HCT116 (cell line): Measurements from ENCODE around the gene HDDC3. TPM values are rescaled to one million over a fixed set of nuclear protein-coding genes. Genes with fewer than 3 reads are reported as not detected.

Experiments used
- ATAC-seq: fragments of 200-7000 bp; cut with Tn5 transposase; 2 replicates; pipeline ENCODE4 v1.9.1; 2020; ENCODE audit warnings: mild to moderate bottlenecking, moderate library complexity
- BruUV-seq: library from RNA; stranded (reverse); fragments of 400-500 nt; replicated peaks from 2 replicates; lab custom pipeline; 2021; lab: Mats Ljungman, UMichigan
- CTCF ChIA-PET: fragments of 300-600 bp; sonication (Branson Sonifier 250); formaldehyde crosslinking; loops from one replicate; lab custom pipeline; 2021; ENCODE audit warnings: antibody characterized with exemption; lab: Charles Lee
- POLR2A ChIA-PET: fragments of 300-600, 350-600 bp; sonication (Branson Sonifier 250); formaldehyde crosslinking; loops from one replicate; lab custom pipeline; 2021; ENCODE audit warnings: antibody characterized with exemption; lab: Charles Lee
- RAD21 ChIA-PET, 2 experiments: fragments of 300-600 bp; sonication (Branson Sonifier 250); formaldehyde crosslinking; loops; one replicate each; lab custom pipeline; 2023; ENCODE audit warnings: low total read pairs in 2 of 2; ENCODE audit not compliant: uncharacterized antibody in 2 of 2, unreplicated experiment in 2 of 2, low non-redundant PET in 1 of 2; lab: Charles Lee
- DNase-seq: peaks from one replicate; pipeline ENCODE4 v3.0.0-alpha.2; 2010; ENCODE audit warnings: low read depth, low spot score
- H2AFZ ChIP-seq: fragments of 200-600 bp; shearing (Covaris generic), sonication (generic); 2 replicates; pipeline ENCODE4 v1.6.1; 2017; ENCODE audit warnings: low read depth, mixed run types, mixed read lengths, antibody characterized with exemption, low read length; ENCODE audit not compliant: poor library complexity, severe bottlenecking
- H3K27ac ChIP-seq: 2 replicates; pipeline ENCODE4 v1.5.1; 2012; ENCODE audit warnings: low read depth, low read length
- H3K27me3 ChIP-seq: fragments of 200-600 bp; sonication (generic); 2 replicates; pipeline ENCODE4 v1.6.1; 2016; ENCODE audit warnings: mixed run types, low read length, mixed read lengths; ENCODE audit not compliant: insufficient read depth
- H3K36me3 ChIP-seq, 2 experiments: fragments of 200-500 bp in 1 of 2; fragments of 200-600 bp in 1 of 2; sonication (Bioruptor generic) in 1 of 2; sonication (generic) in 1 of 2; 2 replicates each; pipeline versions ENCODE4 v1.5.1 to v1.6.1; 2014 to 2016; ENCODE audit warnings: low read length in 2 of 2, inconsistent platforms in 1 of 2, mixed read lengths in 1 of 2, mixed run types in 1 of 2; ENCODE audit not compliant: insufficient read depth in 2 of 2, control insufficient read depth in 1 of 2
- H3K4me1 ChIP-seq, 2 experiments: fragments of 200-600 bp in 1 of 2; sonication (generic) in 1 of 2; 2 replicates each; pipeline versions ENCODE4 v1.5.1 to v1.6.1; 2012 to 2017; ENCODE audit warnings: low read length in 2 of 2, inconsistent platforms in 1 of 2, mild to moderate bottlenecking in 1 of 2, mixed read lengths in 1 of 2, mixed run types in 1 of 2, moderate library complexity in 1 of 2; ENCODE audit not compliant: insufficient read depth in 2 of 2, control insufficient read depth in 1 of 2
- H3K4me2 ChIP-seq: fragments of 200-600 bp; sonication (generic); 2 replicates; pipeline ENCODE4 v1.6.1; 2017; ENCODE audit warnings: mixed run types, low read length, mixed read lengths
- H3K4me3 ChIP-seq, 2 experiments: fragments of 200-600 bp in 1 of 2; sonication (generic) in 1 of 2; replicated peaks in 1 of 2; 2 replicates each; pipeline ENCODE4 v1.5.1; 2011 to 2016; ENCODE audit warnings: low read length in 2 of 2, control low read depth in 1 of 2, low read depth in 1 of 2, mild to moderate bottlenecking in 1 of 2, mixed read lengths in 1 of 2, mixed run types in 1 of 2
- H3K79me2 ChIP-seq: fragments of 200-600 bp; sonication (generic); 2 replicates; pipeline ENCODE4 v1.6.1; 2017; ENCODE audit warnings: mild to moderate bottlenecking, mixed run types, low read length, moderate library complexity, mixed read lengths; ENCODE audit not compliant: insufficient read depth
- H3K9ac ChIP-seq: fragments of 200-600 bp; sonication (generic); 2 replicates; pipeline ENCODE4 v1.6.1; 2016; ENCODE audit warnings: low read length, mixed read lengths
- H3K9me2 ChIP-seq: fragments of 200-600 bp; sonication (generic), shearing (Covaris generic); 2 replicates; pipeline ENCODE4 v1.6.1; 2017; ENCODE audit warnings: mixed run types, mild to moderate bottlenecking, moderate library complexity; ENCODE audit not compliant: insufficient read depth
- H3K9me3 ChIP-seq, 2 experiments: fragments of 200-500 bp in 1 of 2; fragments of 200-600 bp in 1 of 2; sonication (Bioruptor generic) in 1 of 2; sonication (generic) in 1 of 2; 2 replicates each; pipeline ENCODE4 v1.6.1; 2014 to 2017; ENCODE audit warnings: low read length in 2 of 2, mixed read lengths in 2 of 2, inconsistent platforms in 1 of 2, low read depth in 1 of 2, mild to moderate bottlenecking in 1 of 2, mixed run types in 1 of 2, moderate library complexity in 1 of 2; ENCODE audit not compliant: control insufficient read depth in 1 of 2, insufficient read depth in 1 of 2
- H4K20me1 ChIP-seq: fragments of 200-600 bp; sonication (generic), shearing (Covaris generic); 2 replicates; pipeline ENCODE4 v1.6.1; 2017; ENCODE audit warnings: mixed run types, mild to moderate bottlenecking, moderate library complexity; ENCODE audit not compliant: insufficient read depth
- CBX3 ChIP-seq: IDR thresholded peaks from 2 replicates; pipeline ENCODE4 v1.6.1; 2012; ENCODE audit warnings: low read depth
- CEBPB ChIP-seq: IDR thresholded peaks from 2 replicates; pipeline ENCODE4 v1.6.1; 2012; ENCODE audit warnings: low read depth
- EGR1 ChIP-seq: IDR thresholded peaks from 2 replicates; pipeline ENCODE4 v1.6.1; 2012; ENCODE audit warnings: low read depth
- POLR2AphosphoS5 ChIP-seq: IDR thresholded peaks from 2 replicates; pipeline ENCODE4 v1.6.1; 2011; ENCODE audit warnings: mild to moderate bottlenecking, low read depth, low read length, moderate library complexity
- RAD21 ChIP-seq: IDR thresholded peaks from 2 replicates; pipeline ENCODE4 v1.6.1; 2012; ENCODE audit warnings: low read depth, mild to moderate bottlenecking
- SIN3A ChIP-seq: IDR thresholded peaks from 2 replicates; pipeline ENCODE4 v1.6.1; 2012; ENCODE audit warnings: low read depth
- TCF7L2 ChIP-seq: IDR thresholded peaks from 2 replicates; pipeline ENCODE4 v1.7.0; 2011; ENCODE audit warnings: borderline replicate concordance, inconsistent platforms; ENCODE audit not compliant: insufficient read depth, insufficient read length; ENCODE audit errors: extremely low read depth
- YY1 ChIP-seq: IDR thresholded peaks from 2 replicates; pipeline ENCODE4 v1.6.1; 2011; ENCODE audit warnings: low read length, low read depth, moderate library complexity, mild to moderate bottlenecking; ENCODE audit not compliant: insufficient replicate concordance; ENCODE audit errors: extremely low read depth
- ZFX ChIP-seq: fragments of 450-650 bp; IDR thresholded peaks from 2 replicates; pipeline ENCODE4 v1.6.1; 2017
- intact Hi-C: fragments of 100-400 bp; cut with micrococcal nuclease; formaldehyde crosslinking; loops from 2 replicates; pipeline ENCODE4 v1.10.0; 2022
- total RNA-seq: library from RNA; stranded (reverse); gene quantifications from one replicate; pipeline ENCODE4 v1.2.1, GENCODE V29; 2021; ENCODE audit not compliant: unreplicated experiment
- TF ChIP-seq, protein P1 (sequence below): IDR thresholded peaks from 2 replicates; pipeline ENCODE4 v1.6.1; 2011; ENCODE audit warnings: mild to moderate bottlenecking, low read length, moderate library complexity; ENCODE audit not compliant: insufficient replicate concordance; ENCODE audit errors: extremely low read depth
- TF ChIP-seq, protein P2 (sequence below): IDR thresholded peaks from 2 replicates; pipeline ENCODE4 v1.6.1; 2012
- TF ChIP-seq, protein P3 (sequence below): IDR thresholded peaks from 2 replicates; pipeline ENCODE4 v1.6.1; 2012
- TF ChIP-seq, protein P4 (sequence below): IDR thresholded peaks from 2 replicates; pipeline ENCODE4 v1.6.1; 2012; ENCODE audit warnings: low read depth

The HDDC3 gene
- total RNA-seq, 1 experiment from 2014 or later = 20.4 TPM

DNA sequence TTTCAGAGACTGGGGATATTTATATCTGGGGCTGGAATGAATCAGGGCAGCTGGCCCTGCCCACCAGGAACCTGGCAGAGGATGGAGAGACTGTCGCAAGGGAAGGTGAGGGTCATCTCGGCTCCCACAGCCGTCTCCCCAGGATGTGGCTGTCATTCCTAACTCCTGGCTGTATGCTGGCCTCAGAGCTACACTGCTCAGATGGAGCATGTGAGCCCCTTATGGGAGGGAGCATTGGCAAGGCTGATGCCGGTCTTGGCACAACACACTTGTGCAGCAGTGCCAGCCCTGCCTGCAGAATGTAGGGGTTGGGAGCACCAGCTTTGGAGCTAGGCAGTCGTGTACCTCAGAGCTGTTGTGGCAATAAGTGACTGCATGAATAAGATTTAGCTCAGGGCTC is 27.5 kb upstream of the HDDC3 start:
- RAD21 ChIA-PET = no interaction called here
- ATAC-seq = no peak
- Histone ChIP-seq H3K36me3 (peaks cover 21 to 24% of the 10 kb centered on the region in 2 experiments; a peak in 3 of 4 replicates), H3K4me3 (no peak overlapping the region), H3K27me3 (no peaks in the 10 kb centered on the region), H4K20me1 (no peaks in the 10 kb centered on the region)
- BruUV-seq = no TSS peak
- intact Hi-C loops = no loop called here
- TF ChIP-seq CEBPB (no peak), RAD21 (no peak), ZFX (no peak), TCF7L2 (no peak), POLR2AphosphoS5 (no peak), SIN3A (no peak), EGR1 (no peak), CBX3 (no peak), YY1 (no peak)
- TF ChIP-seq, protein P1, sequence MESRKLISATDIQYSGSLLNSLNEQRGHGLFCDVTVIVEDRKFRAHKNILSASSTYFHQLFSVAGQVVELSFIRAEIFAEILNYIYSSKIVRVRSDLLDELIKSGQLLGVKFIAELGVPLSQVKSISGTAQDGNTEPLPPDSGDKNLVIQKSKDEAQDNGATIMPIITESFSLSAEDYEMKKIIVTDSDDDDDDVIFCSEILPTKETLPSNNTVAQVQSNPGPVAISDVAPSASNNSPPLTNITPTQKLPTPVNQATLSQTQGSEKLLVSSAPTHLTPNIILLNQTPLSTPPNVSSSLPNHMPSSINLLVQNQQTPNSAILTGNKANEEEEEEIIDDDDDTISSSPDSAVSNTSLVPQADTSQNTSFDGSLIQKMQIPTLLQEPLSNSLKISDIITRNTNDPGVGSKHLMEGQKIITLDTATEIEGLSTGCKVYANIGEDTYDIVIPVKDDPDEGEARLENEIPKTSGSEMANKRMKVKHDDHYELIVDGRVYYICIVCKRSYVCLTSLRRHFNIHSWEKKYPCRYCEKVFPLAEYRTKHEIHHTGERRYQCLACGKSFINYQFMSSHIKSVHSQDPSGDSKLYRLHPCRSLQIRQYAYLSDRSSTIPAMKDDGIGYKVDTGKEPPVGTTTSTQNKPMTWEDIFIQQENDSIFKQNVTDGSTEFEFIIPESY = no peak
- TF ChIP-seq, protein P2, sequence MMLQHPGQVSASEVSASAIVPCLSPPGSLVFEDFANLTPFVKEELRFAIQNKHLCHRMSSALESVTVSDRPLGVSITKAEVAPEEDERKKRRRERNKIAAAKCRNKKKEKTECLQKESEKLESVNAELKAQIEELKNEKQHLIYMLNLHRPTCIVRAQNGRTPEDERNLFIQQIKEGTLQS = no peak
- TF ChIP-seq, protein P3, sequence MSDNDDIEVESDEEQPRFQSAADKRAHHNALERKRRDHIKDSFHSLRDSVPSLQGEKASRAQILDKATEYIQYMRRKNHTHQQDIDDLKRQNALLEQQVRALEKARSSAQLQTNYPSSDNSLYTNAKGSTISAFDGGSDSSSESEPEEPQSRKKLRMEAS = no peak
- TF ChIP-seq, protein P4, sequence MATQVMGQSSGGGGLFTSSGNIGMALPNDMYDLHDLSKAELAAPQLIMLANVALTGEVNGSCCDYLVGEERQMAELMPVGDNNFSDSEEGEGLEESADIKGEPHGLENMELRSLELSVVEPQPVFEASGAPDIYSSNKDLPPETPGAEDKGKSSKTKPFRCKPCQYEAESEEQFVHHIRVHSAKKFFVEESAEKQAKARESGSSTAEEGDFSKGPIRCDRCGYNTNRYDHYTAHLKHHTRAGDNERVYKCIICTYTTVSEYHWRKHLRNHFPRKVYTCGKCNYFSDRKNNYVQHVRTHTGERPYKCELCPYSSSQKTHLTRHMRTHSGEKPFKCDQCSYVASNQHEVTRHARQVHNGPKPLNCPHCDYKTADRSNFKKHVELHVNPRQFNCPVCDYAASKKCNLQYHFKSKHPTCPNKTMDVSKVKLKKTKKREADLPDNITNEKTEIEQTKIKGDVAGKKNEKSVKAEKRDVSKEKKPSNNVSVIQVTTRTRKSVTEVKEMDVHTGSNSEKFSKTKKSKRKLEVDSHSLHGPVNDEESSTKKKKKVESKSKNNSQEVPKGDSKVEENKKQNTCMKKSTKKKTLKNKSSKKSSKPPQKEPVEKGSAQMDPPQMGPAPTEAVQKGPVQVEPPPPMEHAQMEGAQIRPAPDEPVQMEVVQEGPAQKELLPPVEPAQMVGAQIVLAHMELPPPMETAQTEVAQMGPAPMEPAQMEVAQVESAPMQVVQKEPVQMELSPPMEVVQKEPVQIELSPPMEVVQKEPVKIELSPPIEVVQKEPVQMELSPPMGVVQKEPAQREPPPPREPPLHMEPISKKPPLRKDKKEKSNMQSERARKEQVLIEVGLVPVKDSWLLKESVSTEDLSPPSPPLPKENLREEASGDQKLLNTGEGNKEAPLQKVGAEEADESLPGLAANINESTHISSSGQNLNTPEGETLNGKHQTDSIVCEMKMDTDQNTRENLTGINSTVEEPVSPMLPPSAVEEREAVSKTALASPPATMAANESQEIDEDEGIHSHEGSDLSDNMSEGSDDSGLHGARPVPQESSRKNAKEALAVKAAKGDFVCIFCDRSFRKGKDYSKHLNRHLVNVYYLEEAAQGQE = no peak
- TF ChIP-seq, all 23 proteins: peak for 0
- Histone ChIP-seq H2AFZ (no peak overlapping the region), H3K9me3 (no peaks in the 10 kb centered on the region), H3K9me2 (no peaks in the 10 kb centered on the region), H3K9ac (no peak overlapping the region), H3K4me1 (peaks cover 6 to 11% of the 10 kb centered on the region in 2 experiments), H3K27ac (no peak overlapping the region), H3K4me2 (no peak overlapping the region), H3K79me2 (peaks cover 45% of the 10 kb centered on the region)
- ChIA-PET POLR2A (no interaction called here), CTCF (interaction anchor here (2.6 kb wide), 1 partner anchor 25 kb away, joined by 8 read pairs; the partner anchor contains the start of gene UNC45A)
- no peak for DNase-seq
